Measurements from ENCODE around the gene SLIT3.

GRCh38 chr5:168776070-168776469, 524.9 kb downstream of the SLIT3 start:
- TF ChIP-seq HDAC6 (IDR thresholded peaks at IDR 0.05; ENCODE audit: unreplicated experiment) (no peak), CTCF (IDR thresholded peaks at IDR 0.05 in 2 of 3, conservative IDR thresholded peaks at IDR 0.05 in 1 of 3; ENCODE audit: control insufficient read depth in 2 of 3, extremely low read depth in 1 of 3, insufficient read depth in 1 of 3, low read depth in 3 of 3, low read length in 3 of 3) (no peak), ZNF384 (IDR thresholded peaks at IDR 0.05; ENCODE audit: borderline replicate concordance, low read depth, low read length) (no peak)
- TF ChIP-seq, protein P1, sequence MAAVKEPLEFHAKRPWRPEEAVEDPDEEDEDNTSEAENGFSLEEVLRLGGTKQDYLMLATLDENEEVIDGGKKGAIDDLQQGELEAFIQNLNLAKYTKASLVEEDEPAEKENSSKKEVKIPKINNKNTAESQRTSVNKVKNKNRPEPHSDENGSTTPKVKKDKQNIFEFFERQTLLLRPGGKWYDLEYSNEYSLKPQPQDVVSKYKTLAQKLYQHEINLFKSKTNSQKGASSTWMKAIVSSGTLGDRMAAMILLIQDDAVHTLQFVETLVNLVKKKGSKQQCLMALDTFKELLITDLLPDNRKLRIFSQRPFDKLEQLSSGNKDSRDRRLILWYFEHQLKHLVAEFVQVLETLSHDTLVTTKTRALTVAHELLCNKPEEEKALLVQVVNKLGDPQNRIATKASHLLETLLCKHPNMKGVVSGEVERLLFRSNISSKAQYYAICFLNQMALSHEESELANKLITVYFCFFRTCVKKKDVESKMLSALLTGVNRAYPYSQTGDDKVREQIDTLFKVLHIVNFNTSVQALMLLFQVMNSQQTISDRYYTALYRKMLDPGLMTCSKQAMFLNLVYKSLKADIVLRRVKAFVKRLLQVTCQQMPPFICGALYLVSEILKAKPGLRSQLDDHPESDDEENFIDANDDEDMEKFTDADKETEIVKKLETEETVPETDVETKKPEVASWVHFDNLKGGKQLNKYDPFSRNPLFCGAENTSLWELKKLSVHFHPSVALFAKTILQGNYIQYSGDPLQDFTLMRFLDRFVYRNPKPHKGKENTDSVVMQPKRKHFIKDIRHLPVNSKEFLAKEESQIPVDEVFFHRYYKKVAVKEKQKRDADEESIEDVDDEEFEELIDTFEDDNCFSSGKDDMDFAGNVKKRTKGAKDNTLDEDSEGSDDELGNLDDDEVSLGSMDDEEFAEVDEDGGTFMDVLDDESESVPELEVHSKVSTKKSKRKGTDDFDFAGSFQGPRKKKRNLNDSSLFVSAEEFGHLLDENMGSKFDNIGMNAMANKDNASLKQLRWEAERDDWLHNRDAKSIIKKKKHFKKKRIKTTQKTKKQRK (IDR thresholded peaks at IDR 0.05; ENCODE audit: low read depth, low read length), result no peak
